ENCODE results near the gene NPW. TPM values are rescaled to one million over a fixed set of nuclear protein-coding genes. Genes with fewer than 3 reads are reported as not detected.

Gene NPW
- total and polyA plus RNA-seq, 2 of the 8 experiments (the other 6 are each of a cell fraction or from before 2014, with no cell fraction given): 4.0 to 10.3 TPM

- no peak for TF ChIP-seq ASH2L (IDR thresholded peaks at IDR 0.05; ENCODE audit: low read length)
Observed at GRCh38 chr16:1999866-2000514, 19.6 kb upstream of the NPW start (continued).
